Hematopoietic multipotent progenitor cell treated with erythropoietin and hydrocortisone succinate and interleukin-3 and kit ligand, for 8 days (in vitro differentiated cells): ENCODE results near the gene BIRC2.
"Not testable (repeated sequence)": the region's sequence is repeated elsewhere in the genome, so short reads cannot be mapped to it uniquely, and the experiment has no call there.

Experiments
- DNase-seq: peaks from one replicate; pipeline ENCODE4 v3.0.0-alpha.2; 2015

BIRC2 gene

DNA sequence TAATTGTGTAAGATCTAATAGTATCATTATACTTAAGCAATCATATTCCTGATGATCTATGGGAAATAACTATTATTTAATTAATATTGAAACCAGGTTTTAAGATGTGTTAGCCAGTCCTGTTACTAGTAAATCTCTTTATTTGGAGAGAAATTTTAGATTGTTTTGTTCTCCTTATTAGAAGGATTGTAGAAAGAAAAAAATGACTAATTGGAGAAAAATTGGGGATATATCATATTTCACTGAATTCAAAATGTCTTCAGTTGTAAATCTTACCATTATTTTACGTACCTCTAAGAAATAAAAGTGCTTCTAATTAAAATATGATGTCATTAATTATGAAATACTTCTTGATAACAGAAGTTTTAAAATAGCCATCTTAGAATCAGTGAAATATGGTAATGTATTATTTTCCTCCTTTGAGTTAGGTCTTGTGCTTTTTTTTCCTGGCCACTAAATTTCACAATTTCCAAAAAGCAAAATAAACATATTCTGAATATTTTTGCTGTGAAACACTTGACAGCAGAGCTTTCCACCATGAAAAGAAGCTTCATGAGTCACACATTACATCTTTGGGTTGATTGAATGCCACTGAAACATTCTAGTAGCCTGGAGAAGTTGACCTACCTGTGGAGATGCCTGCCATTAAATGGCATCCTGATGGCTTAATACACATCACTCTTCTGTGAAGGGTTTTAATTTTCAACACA, 23.3 kb upstream of the BIRC2 start:
- no peak for DNase-seq

- DNase-seq = no peak
These were observed 21.9 kb upstream of the BIRC2 start for GRCh38 chr11:102325088-102325487.

GRCh38 chr11:102328748-102329147, 18.3 kb upstream of the BIRC2 start:
- DNase-seq = no peak

DNA sequence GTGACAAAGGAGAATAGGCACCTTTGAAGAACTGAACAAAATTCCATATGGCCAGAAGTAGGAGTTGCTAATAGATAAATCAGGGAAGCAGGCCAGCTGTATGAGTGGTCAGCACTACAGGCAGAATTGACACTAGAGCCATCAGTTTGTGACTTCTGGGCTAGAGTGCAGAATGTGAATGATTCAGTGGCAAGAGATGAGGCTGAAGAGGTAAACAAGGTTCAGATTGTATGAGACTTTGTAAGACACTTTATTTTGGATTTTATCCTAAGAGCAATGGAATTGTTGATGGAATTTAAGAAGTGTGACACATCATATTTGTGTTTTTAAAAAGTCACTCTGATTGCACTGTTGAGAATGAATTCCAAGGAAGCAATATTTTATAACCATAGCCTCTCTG, 16.8 kb upstream of the BIRC2 start:
- DNase-seq = no peak

- no peak for DNase-seq
These were observed 15.7 kb upstream of the BIRC2 start for GRCh38 chr11:102331341-102331740.

GRCh38 chr11:102332611-102332994, 14.4 kb upstream of the BIRC2 start:
- DNase-seq = no peak

- no peak for DNase-seq
These were observed 8.5 kb upstream of the BIRC2 start for GRCh38 chr11:102338479-102339010.

DNA sequence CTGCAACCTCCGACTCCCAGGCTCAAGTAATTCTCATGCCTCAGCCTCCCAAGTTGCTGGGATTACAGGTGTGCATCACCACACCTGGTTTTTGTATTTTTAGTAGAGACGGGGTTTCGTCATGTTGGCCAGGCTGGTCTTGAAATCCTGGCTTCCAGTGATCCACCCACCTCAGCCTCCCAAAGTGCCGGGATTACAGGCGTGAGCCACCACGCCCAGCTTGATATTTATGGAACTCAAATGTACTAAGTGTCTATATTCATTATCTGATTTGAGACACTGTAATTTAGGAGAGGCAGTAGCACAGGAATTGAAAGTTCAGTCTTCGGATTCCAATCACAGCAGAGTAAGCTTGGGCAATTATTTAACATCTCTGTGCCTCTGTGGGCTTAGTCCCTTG, 5.7 kb upstream of the BIRC2 start:
- not testable (repeated sequence) for DNase-seq

DNA sequence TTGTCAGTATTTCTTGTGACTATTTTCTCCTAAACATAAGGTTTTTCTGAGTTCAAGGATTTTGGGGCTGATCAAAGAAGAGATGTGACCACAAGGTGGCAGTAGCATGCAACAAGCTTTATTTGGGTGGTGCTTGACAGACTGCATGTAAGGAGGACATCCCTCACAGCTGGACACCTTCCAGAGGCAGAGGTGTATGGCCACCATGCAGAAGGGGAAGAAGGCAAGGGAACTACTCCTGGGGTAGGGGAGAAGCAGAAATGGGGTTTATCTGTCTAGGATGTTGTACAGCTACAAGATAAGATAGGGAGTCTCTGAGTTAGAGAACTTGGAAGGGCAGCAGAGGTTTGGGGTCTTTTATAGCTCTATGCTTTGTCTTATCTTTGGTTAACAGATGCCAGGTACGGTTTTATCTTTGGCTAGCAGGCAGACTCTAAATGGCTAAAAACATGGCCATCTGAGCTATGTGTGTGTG, 5.1 kb upstream of the BIRC2 start:
- DNase-seq = peak; percentile 96

DNA sequence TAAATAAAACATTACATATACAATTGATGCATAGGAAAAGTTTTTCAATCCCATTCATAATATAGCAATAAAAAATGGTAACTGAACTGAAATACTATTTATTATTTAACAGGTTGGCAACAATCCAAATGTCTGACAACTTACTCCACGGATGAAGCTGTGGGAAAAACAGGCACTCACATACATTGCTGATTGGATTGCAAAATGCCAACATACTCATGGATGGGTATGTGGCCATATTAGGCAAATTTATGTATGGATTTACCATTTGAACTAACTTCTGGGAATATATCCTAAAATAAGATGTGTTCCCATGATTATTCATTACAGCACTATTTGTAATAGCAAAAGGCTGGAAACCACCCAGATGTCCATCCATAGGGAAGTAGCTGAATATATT, 3.2 kb upstream of the BIRC2 start:
- DNase-seq = no peak

GRCh38 chr11:102345904-102346303, 1.1 kb upstream of the BIRC2 start:
- peak; percentile 4 for DNase-seq

GRCh38 chr11:102346456-102346747, 612 bp upstream of the BIRC2 start:
- DNase-seq = no peak

GRCh38 chr11:102347462-102348370, 702 bp downstream of the BIRC2 start:
- peak; percentile 69 for DNase-seq

GRCh38 chr11:102357116-102357515, 10.1 kb downstream of the BIRC2 start:
- no peak for DNase-seq

- no peak for DNase-seq
These were observed 12.4 kb downstream of the BIRC2 start for GRCh38 chr11:102359372-102359771.

DNA sequence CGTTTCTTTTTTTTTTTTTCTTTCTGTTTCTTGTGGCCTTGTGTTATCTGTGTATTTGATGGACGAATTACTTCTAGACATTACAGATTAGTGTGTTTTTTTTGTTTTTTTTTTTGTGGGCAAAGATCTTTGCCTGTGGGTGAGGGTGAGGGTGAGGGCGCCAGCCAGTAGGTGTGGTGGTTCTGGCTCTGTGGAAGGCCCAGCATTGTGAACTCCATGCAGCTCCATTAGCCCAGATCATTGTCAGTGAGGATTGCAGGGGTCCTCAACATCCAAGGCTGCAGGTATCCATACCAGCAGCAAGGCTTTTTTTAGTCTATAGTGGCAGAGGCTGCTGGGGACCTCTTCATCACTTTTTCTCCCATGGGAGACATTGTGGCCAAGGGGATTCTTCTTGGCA, 13.7 kb downstream of the BIRC2 start:
- DNase-seq = no peak

DNA sequence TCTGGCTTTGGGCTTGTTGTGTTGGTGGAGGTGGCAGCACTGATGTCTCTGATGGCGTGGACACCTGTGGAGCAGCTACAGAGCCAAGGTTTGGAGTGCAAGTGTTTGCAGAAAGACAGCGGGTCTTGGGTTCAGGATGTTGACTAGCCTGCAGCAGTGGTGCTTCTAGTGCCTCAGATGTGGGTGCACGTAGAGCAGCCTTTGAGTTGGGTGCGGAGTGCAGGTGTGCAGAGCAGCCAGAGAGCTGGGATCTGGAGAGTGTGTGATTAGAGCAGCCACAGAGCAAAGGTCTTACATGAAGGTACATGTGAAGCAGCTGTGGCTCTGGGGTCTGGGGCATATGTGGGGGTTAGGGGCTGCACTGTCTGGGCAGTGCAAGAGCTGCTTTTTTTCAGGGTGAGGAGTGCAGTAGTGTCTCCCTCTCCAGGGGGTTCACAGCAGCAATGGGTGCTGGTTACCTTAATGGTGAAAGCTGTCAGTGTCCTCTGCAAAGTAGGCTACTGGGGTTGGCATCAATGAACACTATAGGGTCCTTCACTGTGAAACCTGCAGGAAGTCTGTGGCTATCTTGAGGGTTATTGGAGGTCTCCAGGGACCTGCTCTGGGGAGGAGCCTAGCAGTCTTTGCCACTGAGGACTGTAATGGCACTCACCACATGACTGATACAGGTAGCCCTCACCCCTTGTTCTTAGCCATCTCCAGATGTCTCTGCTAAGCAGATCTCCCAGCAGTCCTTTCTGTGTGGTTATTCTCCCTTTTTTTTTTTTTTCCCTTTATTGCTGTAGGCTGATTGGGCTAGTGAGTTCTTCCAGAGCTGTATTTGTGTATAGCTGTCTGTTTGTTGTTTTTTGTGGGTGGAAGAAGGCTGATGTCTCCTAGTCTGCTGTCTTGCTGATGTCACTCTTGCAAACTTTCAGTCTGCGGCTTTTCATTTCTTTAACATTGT, 14.3 kb downstream of the BIRC2 start:
- DNase-seq = no peak

DNA sequence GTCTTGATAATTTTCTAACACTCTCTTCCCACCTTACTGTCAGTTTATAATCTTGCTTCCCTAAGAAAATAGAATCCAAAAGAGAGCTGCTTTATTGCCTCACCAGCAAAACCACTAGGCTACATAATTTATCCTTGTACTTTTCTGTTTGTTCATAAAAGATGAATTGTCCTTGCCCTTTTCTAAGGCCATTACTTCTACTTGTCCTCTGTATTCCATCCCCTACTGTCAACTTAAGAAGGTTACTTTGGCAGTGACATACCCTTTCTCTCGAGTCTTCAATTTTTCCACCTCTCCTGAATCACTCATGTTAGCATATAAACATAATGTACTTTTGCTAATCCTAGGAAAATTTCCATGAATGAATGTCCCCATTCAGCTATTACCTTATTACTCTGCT, 18.0 kb downstream of the BIRC2 start:
- no peak for DNase-seq

DNA sequence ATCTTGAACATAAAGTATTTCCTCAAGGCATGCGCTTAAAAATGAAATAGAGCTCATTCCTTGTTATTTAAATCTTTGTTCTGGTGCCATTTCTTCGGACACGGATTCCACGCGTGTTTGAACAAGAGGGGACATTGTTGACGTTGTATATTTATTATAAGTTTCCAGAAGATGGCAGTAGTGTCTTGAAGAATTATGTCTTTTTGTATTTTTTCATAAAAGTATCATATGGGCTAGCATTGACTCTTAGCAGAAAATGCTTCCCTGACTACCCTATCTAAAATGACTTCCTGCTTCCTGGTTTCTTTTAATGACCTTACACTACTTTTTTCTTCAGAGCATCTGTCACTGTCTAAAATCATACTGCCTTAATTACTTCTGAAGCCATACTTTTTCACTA, 20.4 kb downstream of the BIRC2 start:
- DNase-seq = peak; percentile 47

GRCh38 chr11:102368472-102368871, 21.5 kb downstream of the BIRC2 start:
- DNase-seq = no peak

- not testable (repeated sequence) for DNase-seq
These were observed 27.8 kb downstream of the BIRC2 start for GRCh38 chr11:102374633-102375424.
